Measurements from ENCODE around the gene CCDC142.

GRCh38 chr2:74504591-74504990 lies 21.8 kb upstream of the CCDC142 start:
- TF ChIP-seq CTCF (IDR thresholded peaks at IDR 0.05): no peak
- TF ChIP-seq POLR2A (IDR thresholded peaks at IDR 0.05): no peak

Data from heart left ventricle (tissue), 13 donors.